GM21381 (cell line): ENCODE data around the gene PAFAH1B1.
A peak's percentile ranks its signal among the peaks of the same experiment; 100 is the strongest.
"Not testable (repeated sequence)": the region's sequence is repeated elsewhere in the genome, so short reads cannot be mapped to it uniquely, and the experiment has no call there.

Experiments used
- ATAC-seq: cut with Tn5 transposase; IDR thresholded peaks from one replicate; pipeline ENCODE4 v1.9.1; 2021; ENCODE audit warnings: mild to moderate bottlenecking, moderate library complexity; ENCODE audit not compliant: unreplicated experiment

The PAFAH1B1 gene

GRCh38 chr17:2593821-2594721 lies 617 bp downstream of the PAFAH1B1 start:
- ATAC-seq: peak; percentile 45

GRCh38 chr17:2594722-2595599 lies 1.5 kb downstream of the PAFAH1B1 start:
- no peak for ATAC-seq

GRCh38 chr17:2595716-2596115 lies 2.3 kb downstream of the PAFAH1B1 start:
- ATAC-seq: no peak

GRCh38 chr17:2598166-2598565 lies 4.7 kb downstream of the PAFAH1B1 start:
- ATAC-seq: no peak

GRCh38 chr17:2602597-2603017 lies 9.2 kb downstream of the PAFAH1B1 start:
- no peak for ATAC-seq

- ATAC-seq: no peak
These were observed 15.0 kb downstream of the PAFAH1B1 start for GRCh38 chr17:2608350-2608913.

GRCh38 chr17:2609091-2609490 lies 15.6 kb downstream of the PAFAH1B1 start:
- no peak for ATAC-seq

- no peak for ATAC-seq
These were observed 17.0 kb downstream of the PAFAH1B1 start for GRCh38 chr17:2610195-2611175.

GRCh38 chr17:2611627-2612026 lies 18.2 kb downstream of the PAFAH1B1 start:
- ATAC-seq: no peak

- ATAC-seq: no peak
These were observed 19.2 kb downstream of the PAFAH1B1 start for GRCh38 chr17:2612630-2613029.

GRCh38 chr17:2613089-2613808 lies 19.8 kb downstream of the PAFAH1B1 start:
- no peak for ATAC-seq

GRCh38 chr17:2615882-2616281 lies 22.4 kb downstream of the PAFAH1B1 start:
- ATAC-seq: no peak

GRCh38 chr17:2621241-2621640 lies 27.8 kb downstream of the PAFAH1B1 start:
- no peak for ATAC-seq

- not testable (repeated sequence) for ATAC-seq
These were observed 28.5 kb downstream of the PAFAH1B1 start for GRCh38 chr17:2621951-2622405.

- not testable (repeated sequence) for ATAC-seq
These were observed 29.4 kb downstream of the PAFAH1B1 start for GRCh38 chr17:2622721-2623301.

- no peak for ATAC-seq
These were observed 30.9 kb downstream of the PAFAH1B1 start for GRCh38 chr17:2624292-2624731.

- not testable (repeated sequence) for ATAC-seq
These were observed 33.3 kb downstream of the PAFAH1B1 start for GRCh38 chr17:2626626-2627219.

- ATAC-seq: not testable (repeated sequence)
These were observed 35.5 kb downstream of the PAFAH1B1 start for GRCh38 chr17:2628922-2629321.
